ENCODE results near the gene DAPK1.

GRCh38 chr9:87547671-87548081 is 50.0 kb downstream of the DAPK1 start:
- TF ChIP-seq CTCF (IDR thresholded peaks at IDR 0.05), result no peak
- no peak for TF ChIP-seq POLR2A (IDR thresholded peaks at IDR 0.05)

Measured in suprapubic skin (tissue), 3 donors.